ENCODE results near the gene BRAF.
"Not testable (repeated sequence)": the region's sequence is repeated elsewhere in the genome, so short reads cannot be mapped to it uniquely, and the experiment has no call there.

BRAF gene

GRCh38 chr7:140774371-140774770 is 150.4 kb downstream of the BRAF start:
- no peak overlapping the region for H3K4me3 ChIP-seq (replicated peaks in 1 of 2; ENCODE audit: low read depth in 2 of 2, low read length in 2 of 2)
- TF ChIP-seq, protein P1, sequence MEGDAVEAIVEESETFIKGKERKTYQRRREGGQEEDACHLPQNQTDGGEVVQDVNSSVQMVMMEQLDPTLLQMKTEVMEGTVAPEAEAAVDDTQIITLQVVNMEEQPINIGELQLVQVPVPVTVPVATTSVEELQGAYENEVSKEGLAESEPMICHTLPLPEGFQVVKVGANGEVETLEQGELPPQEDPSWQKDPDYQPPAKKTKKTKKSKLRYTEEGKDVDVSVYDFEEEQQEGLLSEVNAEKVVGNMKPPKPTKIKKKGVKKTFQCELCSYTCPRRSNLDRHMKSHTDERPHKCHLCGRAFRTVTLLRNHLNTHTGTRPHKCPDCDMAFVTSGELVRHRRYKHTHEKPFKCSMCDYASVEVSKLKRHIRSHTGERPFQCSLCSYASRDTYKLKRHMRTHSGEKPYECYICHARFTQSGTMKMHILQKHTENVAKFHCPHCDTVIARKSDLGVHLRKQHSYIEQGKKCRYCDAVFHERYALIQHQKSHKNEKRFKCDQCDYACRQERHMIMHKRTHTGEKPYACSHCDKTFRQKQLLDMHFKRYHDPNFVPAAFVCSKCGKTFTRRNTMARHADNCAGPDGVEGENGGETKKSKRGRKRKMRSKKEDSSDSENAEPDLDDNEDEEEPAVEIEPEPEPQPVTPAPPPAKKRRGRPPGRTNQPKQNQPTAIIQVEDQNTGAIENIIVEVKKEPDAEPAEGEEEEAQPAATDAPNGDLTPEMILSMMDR (IDR thresholded peaks at IDR 0.05; ENCODE audit: low read depth, low read length) = no peak
- DNase-seq (ENCODE audit: low read depth in 2 of 2) = no peak

GRCh38 chr7:140773104-140773503 is 151.6 kb downstream of the BRAF start:
- no peak for DNase-seq (ENCODE audit: low read depth in 2 of 2)
- TF ChIP-seq, protein P1 (IDR thresholded peaks at IDR 0.05; ENCODE audit: low read depth, low read length) = no peak
- no peak overlapping the region for H3K4me3 ChIP-seq (replicated peaks in 1 of 2; ENCODE audit: low read depth in 2 of 2, low read length in 2 of 2)

DNA sequence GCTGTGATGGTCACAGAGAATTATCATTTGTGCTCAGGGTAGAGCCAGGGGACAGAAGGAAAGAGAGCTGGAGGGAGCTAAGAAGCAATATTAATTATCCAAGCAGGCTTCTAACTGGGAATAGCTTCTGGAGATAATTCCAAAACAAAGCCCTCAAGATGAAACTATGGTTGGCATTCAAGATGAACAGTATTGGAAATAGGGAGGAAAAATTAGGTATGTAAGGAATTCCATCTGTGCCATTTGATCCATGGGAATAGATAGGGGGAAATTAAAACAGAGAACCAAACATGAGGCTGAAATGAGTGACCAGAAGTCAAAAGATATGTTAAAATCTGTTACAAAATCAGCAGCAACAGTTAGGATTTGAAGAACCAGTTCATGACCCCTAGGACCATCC is 152.9 kb downstream of the BRAF start:
- H3K4me3 ChIP-seq (replicated peaks in 1 of 2; ENCODE audit: low read depth in 2 of 2, low read length in 2 of 2) = no peak overlapping the region
- DNase-seq (ENCODE audit: low read depth in 2 of 2) = no peak
- TF ChIP-seq, protein P1 (IDR thresholded peaks at IDR 0.05; ENCODE audit: low read depth, low read length) = no peak

DNA sequence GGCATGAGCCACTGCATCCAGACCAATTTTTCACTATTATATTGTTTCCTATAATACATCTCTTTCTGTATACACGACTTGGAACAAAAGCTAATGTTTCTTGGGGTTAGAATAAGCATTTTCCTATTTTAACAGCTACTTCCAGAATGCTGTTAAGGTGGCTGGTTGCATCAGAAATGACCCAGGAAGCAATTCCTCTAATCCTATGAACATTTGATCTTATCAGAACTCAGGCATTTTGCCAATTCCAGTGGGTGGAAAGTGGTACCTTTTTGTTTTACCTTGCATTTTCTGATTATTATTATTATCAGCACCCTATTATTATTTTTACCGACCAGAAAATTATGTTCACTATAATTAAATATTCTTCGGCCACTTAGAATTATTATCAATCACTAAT is 154.9 kb downstream of the BRAF start:
- no peak for DNase-seq (ENCODE audit: low read depth in 2 of 2)
- TF ChIP-seq, protein P1 (IDR thresholded peaks at IDR 0.05; ENCODE audit: low read depth, low read length) = no peak
- H3K4me3 ChIP-seq (replicated peaks in 1 of 2; ENCODE audit: low read depth in 2 of 2, low read length in 2 of 2) = no peak overlapping the region

DNA sequence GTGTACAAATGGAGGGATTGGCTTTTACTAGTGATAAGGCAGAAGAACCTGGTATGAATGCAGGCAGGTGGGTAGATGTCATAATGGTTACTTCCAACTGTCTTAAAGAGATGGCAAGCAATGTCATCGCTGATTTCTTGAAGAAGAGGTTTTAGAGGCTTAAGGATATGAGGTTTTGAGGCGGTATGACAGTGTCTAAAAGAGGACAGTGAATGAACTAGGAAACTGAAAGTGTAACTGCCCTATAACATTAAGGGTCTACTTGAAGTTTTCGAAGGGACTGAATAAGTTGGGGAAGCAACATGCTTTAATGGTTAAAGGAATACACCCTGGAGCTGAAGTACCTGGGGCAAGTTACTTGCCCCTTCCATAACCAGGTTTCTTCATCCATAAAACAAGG is 157.3 kb downstream of the BRAF start:
- TF ChIP-seq, protein P1 (IDR thresholded peaks at IDR 0.05; ENCODE audit: low read depth, low read length) = no peak
- DNase-seq (ENCODE audit: low read depth in 2 of 2) = no peak
- no peak overlapping the region for H3K4me3 ChIP-seq (replicated peaks in 1 of 2; ENCODE audit: low read depth in 2 of 2, low read length in 2 of 2)

- H3K4me3 ChIP-seq (replicated peaks in 1 of 2; ENCODE audit: low read depth in 2 of 2, low read length in 2 of 2); DNase-seq (ENCODE audit: low read depth in 2 of 2): not testable (repeated sequence)
Measured at GRCh38 chr7:140765441-140765840, 159.3 kb downstream of the BRAF start.

GRCh38 chr7:140763166-140763565 is 161.6 kb downstream of the BRAF start:
- not testable (repeated sequence) for DNase-seq (ENCODE audit: low read depth in 2 of 2)

DNA sequence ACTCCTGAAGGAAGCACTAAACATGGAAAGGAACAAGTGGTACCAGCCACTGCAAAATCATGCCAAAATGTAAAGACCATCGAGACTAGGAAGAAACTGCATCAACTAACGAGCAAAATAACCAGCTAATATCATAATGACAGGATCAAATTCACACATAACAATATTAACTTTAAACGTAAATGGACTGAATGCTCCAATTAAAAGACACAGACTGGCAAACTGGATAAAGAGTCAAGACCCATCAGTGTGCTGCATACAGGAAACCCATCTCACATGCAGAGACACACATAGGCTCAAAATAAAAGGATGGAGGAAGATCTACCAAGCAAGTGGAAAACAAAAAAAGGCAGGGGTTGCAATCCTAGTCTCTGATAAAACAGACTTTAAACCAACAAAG is 163.4 kb downstream of the BRAF start:
- DNase-seq (ENCODE audit: low read depth in 2 of 2); H3K4me3 ChIP-seq (replicated peaks in 1 of 2; ENCODE audit: low read depth in 2 of 2, low read length in 2 of 2): not testable (repeated sequence)

More at GRCh38 chr7:140763166-140763565, 161.6 kb downstream of the BRAF start:
- H3K4me3 ChIP-seq (replicated peaks in 1 of 2; ENCODE audit: low read depth in 2 of 2, low read length in 2 of 2) = not testable (repeated sequence)

DNA sequence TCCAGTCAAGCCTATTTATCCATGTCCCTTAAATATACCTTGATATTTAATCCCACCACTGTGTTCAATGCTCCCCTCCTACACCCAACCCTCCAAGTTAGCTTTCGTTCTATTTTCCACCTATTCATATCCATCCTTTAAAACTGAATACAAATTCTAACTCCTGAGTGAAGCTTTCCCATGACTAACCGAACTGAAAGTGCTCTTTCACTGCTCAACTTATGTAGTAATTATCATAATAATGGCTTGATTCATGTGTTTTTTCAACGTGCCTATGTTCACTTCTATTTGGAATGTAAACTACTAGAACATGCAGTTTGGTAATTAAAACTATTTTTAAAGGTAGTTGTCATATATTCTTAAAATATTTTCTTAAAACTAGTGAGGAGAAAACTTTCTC is 170.2 kb downstream of the BRAF start:
- H3K4me3 ChIP-seq (replicated peaks in 1 of 2; ENCODE audit: low read depth in 2 of 2, low read length in 2 of 2) = no peak overlapping the region
- DNase-seq (ENCODE audit: low read depth in 2 of 2) = no peak
- TF ChIP-seq, protein P1 (IDR thresholded peaks at IDR 0.05; ENCODE audit: low read depth, low read length) = no peak
